SK-N-MC (cell line): ENCODE data around the gene FNDC3A.

Source experiments
- FOXP2 ChIP-seq: optimal IDR thresholded peaks from 2 replicates; pipeline ENCODE3; 2011; ENCODE audit warnings: mild to moderate bottlenecking, moderate library complexity; ENCODE audit not compliant: insufficient read depth; ENCODE audit errors: extremely low read length, control extremely low read depth
- POLR2AphosphoS5 ChIP-seq: IDR thresholded peaks from 2 replicates; pipeline ENCODE4 v1.6.1; 2012; ENCODE audit warnings: mild to moderate bottlenecking, low read depth, low read length, borderline replicate concordance

- TF ChIP-seq FOXP2 (no peak), POLR2AphosphoS5 (no peak)
These were observed 46.9 kb downstream of the FNDC3A start for GRCh38 chr13:49022472-49023144.
